CD4-positive, alpha-beta T cell treated with Interleukin-4 for 4 hours (primary cell): ENCODE results near the gene CIAO3.
A peak's percentile ranks its signal among the peaks of the same experiment; 100 is the strongest.

ENCODE experiments used
- DNase-seq: peaks from one replicate; pipeline ENCODE4 v3.0.0-alpha.2; 2020

The CIAO3 gene

DNA sequence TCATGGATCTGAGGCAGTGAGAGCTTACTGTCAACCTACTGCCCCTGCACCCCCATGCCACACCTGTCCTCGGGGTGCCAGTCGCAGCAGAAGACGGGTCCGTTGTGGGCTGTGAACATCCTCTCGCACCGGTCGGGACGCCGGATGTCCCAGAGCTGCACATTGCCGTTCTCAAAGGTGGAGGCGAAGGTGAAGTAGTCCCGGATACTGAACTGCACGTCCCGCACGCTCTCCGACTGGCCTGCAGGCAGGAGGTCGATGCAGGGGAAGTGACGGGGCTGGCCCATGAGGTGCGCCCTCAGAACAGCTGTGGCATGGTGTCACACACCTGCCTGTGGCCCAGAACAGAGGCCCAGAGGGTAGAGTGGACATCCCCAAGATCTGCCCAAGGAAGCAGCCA lies 53.3 kb downstream of the CIAO3 start:
- no peak for DNase-seq

GRCh38 chr16:686459-687260 lies 54.1 kb downstream of the CIAO3 start:
- no peak for DNase-seq

- no peak for DNase-seq
These were observed 54.8 kb downstream of the CIAO3 start for GRCh38 chr16:685967-686366.

DNA sequence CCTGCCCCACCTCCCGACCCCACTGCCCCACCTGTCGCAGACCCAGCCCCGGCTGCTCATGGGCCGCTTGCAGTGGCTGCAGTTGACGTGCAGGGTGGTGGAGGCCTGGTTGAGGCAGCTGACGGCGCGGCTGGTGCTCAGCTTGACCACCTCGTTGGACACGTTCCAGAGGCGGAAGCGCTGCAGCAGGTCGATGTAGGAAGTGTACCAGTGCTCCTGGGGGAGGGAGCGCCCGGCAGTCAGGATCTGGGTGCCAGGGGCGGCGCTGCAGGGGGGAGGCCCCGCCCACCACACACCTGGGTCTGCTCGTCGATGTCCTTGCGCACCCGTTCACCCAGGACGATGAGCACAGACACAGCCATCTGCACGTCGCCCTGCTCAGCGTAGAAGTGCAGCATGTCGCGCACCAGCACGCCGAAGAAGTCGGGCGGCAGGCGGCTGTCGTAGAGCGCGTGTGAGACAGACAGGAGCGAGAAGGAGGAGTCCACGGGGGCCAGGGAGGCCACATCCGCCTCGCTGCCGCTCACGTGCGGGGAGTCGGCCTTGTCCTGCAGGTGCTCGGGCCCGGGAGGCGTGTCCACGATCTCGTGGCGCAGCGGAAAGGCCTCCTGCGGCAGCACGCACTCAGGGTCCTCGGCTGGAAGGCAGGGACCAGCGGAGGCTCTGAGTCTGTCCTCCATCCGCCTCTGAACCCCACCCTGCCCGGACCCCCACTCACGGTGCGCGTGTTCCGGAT lies 55.7 kb downstream of the CIAO3 start:
- DNase-seq, result no peak

GRCh38 chr16:684071-684794 lies 56.6 kb downstream of the CIAO3 start, which contains the start of gene JMJD8:
Gene JMJD8, minus strand, starts transcription at chr16:684334. Its CDS starts 15 bp downstream, at chr16:684319.
- DNase-seq, result peak; percentile 97

DNA sequence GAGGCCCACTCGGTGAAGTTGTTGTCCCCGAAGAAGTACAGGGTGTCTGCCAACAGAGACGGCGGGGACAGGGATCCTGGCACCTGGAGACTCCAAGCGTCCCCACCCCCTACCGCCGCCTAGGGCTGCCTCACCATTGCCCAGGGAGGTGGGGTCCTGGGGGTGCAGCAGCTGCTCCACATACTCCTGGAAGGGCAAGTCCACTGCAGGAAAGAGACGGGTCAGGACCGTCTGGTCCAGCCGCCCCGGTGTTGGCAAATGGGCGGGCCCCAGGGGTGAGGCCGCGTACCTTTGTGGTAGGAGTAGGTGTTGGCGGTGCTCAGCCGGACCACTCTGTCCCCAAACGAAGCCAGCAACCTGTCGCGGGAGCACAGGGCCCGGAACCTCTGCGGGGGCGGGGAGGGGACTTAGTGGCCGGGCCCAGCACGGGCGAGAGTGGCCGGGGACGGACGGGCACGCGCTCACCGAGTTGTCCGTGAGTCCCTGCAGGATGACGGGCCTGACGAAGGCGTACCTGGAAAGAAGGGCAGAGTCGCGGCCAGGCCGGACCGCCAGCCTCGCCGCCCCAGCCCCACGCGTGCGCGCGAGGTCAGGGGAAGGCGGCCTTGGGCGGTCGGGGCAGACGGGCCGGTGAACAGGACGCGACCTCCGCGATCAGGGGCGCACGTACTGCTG lies 57.3 kb downstream of the CIAO3 start:
- DNase-seq, result no peak

GRCh38 chr16:682493-683395 lies 58.1 kb downstream of the CIAO3 start:
- DNase-seq, result no peak

DNA sequence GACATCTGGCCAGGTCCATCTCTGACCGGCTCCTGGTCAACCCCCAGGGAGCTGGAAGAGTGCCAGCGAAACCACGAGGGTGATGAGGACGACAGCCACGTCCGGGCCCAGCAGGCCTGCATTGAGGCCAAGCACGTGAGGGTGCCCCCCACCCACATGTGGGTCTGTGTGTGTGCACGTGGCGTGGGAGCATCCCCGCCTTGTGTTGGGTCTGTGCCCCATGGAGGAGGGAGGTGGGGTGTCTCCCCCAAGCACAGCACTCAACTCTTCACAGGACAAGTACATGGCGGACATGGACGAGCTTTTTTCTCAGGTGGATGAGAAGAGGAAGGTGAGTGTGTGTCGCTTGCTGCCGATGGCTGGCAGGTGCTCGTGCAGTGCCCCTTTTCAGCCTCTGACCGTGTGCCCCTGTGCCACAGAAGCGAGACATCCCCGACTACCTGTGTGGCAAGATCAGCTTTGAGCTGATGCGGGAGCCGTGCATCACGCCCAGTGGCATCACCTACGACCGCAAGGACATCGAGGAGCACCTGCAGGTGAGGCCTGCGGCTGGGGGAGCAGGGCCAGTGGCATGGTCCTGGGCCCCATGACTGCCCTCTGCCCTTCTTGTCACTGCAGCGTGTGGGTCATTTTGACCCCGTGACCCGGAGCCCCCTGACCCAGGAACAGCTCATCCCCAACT lies 58.9 kb downstream of the CIAO3 start:
- no peak for DNase-seq

DNA sequence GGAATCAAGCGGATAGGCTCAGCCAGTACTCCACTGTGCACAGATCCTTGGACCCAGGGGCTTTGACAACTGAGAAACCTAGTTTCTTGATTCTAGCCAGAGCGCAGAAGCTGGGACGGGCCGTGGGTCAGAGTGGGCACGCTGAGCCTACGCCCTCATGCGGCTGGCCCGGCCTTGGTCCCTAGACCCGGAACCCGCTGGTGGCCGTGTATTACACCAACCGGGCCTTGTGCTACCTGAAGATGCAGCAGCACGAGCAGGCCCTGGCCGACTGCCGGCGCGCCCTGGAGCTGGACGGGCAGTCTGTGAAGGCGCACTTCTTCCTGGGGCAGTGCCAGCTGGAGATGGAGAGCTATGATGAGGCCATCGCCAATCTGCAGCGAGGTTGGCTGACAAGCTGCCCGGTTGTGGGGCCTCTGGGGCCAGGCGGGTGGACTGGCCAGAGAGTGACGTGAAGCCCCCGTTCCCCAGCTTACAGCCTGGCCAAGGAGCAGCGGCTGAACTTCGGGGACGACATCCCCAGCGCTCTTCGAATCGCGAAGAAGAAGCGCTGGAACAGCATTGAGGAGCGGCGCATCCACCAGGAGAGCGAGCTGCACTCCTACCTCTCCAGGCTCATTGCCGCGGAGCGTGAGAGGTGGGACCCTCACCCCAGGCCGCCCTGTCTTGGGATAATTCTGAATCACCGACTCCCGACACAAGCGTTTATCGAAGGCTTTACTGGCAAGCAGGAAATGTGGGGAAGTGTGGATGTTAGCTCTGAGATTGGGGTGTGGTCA lies 59.6 kb downstream of the CIAO3 start:
- DNase-seq, result no peak

GRCh38 chr16:680625-680945 lies 60.2 kb downstream of the CIAO3 start:
- no peak for DNase-seq

DNA sequence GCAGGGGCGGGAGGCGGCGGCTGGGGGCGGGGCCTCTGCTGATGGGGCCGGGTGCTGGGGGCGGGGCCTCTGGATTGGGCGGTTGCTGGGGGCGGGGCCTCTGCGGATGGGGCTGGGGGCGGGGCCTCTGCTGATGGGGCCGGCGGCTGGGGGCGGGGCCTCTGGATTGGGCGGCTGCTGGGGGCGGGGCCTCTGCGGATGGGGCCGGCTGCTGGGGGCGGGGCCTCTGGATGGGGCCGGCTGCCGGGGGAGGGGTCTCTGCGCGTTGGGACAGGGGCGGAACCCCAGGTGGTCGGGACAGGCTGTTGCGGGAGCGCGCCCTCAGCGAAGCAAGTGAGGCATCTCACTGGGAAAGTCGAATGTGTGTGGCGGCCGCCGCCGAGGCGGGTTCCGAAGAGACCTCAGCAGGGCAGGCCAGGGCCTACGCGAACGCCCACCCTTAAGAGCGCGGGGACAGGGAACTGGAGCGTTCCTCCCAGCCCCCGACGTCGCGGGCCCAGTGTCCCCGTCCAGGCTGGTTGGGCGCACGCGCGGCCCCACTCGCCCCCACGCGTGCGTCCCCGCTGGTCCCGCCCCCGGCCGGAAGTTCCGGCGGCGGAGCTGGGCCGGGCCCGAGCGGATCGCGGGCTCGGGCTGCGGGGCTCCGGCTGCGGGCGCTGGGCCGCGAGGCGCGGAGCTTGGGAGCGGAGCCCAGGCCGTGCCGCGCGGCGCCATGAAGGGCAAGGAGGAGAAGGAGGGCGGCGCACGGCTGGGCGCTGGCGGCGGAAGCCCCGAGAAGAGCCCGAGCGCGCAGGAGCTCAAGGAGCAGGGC lies 60.8 kb downstream of the CIAO3 start, which contains the start of gene STUB1:
STUB1 (plus strand) TSS at position 597 of the 811 bp plus-strand sequence; CDS start at position 713, 116 bp downstream.
- peak; percentile 79 for DNase-seq
